Smooth muscle cell of the brain vasculature (primary cell): ENCODE results near the gene ZFYVE28.

ENCODE experiments used
- DNase-seq: peaks from one replicate; pipeline ENCODE4 v3.0.0-alpha.2; 2012; ENCODE audit warnings: low read depth, low spot score

The ZFYVE28 gene

DNA sequence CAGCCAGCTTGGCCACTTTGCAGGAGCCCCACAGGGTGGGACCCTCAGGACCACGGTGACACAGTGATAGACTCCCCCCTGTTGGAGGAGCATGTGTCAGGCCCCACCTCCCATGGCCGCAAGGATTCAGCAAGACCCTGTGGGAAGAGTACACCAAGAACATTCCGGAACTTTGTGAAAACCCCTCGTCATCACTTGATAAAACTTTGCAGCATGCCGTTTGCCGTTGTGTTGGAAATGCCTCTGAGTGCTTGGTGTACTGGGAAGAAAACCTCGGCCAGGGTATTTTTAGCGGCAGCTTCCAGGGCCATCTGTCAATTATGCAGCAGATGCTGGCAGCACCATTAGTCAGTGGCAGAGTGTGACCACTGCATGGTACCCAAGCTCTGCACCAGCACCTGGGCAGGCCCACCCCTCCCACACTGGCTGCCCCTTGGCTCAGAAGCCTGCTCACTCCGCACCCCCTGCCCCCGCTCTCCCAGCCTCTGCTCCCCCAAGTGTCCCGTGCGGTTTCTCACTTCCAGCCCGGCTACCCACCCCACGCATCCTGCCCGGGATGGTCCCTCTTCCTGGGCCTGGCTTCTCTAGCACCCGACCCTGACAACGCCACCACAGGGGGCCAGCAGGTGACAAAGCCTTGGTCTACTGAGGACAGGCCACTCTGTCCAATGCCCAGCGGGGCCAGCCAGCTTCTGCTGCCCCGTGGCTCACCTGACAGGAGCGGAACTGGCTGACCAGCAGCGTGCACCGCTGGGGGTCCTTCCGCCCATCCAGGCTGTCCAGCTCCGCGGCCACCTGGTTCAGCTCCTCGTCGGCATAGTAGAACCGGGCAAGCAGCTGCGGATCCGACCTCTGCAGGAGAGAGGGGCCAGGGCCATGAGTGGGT, 65.0 kb downstream of the ZFYVE28 start:
- DNase-seq = no peak

DNA sequence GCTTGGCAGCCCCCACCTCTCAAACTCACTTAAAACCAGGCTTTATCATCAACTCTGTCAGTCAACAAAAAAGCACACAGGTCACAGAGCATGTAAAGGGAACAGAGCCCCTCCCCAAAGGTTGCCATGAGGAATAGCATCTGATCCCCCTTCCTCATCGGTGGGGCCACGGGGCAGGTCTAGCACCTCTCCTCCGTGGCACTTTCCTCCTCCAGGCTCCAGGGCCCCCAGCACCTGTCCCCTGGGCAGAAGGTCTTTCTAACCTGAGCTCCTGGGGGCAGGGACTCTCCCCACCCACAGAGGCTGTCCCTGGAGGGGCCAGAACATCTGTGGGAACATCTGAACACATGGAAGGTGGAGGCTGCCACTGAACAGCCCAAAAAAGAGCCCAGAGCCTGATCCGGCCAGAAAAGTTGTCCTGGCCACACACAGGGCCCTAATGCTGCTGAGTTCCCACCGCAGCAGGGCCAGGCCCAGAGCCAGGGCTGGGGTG, 65.7 kb downstream of the ZFYVE28 start:
- no peak for DNase-seq

DNA sequence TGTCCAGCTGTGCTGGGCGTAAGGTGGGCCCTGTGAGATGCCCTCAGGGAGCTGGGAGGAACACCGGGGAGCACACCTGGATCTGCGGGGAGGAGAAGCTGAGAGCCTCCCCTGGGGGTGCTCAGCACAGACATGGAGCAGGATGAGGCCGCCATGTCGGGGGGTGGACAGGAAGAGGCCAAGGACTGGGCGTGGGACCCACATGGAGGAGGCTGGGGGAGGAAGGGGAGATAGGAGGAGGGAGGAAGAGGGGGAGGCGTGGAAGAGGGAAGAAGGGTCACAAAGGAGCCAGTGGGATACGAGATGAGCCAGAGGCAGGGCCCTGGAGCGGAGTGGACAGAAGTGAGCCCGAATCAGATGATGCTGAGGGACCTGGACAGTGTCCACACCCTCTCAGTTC, 66.3 kb downstream of the ZFYVE28 start:
- no peak for DNase-seq

DNA sequence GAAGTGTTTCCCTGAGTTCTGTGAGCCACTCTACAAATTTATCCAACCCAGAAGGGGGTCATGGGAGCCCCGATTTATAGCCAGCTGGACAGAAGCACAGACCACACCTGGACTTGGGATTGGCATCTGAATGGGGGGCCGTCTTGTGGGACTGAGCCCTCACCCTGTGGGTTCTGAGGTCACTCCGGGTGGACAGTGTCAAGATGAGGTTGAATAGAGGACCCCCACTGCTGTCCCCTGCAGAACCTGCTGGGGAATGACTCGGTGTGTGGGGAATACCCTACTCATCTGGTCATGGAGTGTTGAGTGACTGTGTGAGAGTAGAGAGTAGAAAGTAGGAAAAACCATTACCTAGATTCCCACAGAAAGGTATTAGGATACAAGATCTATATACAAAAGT, 67.5 kb downstream of the ZFYVE28 start:
- no peak for DNase-seq

DNA sequence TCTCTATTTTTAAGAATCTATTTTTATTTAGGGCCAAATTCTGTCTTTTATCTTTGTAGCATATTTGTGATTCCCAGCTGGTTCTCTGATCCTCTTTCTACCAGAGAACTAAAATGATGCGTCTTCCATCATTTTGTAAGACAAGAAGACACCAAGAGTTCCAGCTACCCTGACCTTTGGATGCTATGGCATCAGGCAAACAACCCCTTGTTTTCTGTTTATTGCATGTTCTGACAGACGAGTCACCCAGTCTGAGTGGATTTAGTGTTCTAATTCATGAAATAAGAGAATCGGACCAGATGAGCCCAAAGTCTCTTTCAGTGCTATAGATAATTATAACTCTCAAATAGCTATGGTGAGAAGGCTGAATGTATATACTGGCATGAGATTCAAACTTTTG, 69.7 kb downstream of the ZFYVE28 start:
- DNase-seq = no peak

DNA sequence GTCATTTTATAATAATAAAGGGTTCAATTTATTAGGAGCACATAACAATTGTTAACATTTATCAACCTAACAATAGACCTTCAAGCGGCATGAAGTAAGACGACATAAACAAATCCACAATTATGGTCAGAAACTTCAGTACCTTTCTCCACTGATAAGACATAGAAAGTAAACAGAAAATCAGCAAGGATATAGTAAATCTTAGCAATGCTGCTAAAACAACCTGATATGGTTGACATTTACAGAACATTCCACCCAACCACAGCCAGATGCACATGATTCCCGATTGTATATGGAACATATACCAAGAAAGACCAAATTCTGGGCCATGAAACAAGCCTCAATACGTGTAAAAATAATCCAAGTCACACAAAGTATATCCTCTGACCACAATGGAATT, 71.3 kb downstream of the ZFYVE28 start:
- no peak for DNase-seq

DNA sequence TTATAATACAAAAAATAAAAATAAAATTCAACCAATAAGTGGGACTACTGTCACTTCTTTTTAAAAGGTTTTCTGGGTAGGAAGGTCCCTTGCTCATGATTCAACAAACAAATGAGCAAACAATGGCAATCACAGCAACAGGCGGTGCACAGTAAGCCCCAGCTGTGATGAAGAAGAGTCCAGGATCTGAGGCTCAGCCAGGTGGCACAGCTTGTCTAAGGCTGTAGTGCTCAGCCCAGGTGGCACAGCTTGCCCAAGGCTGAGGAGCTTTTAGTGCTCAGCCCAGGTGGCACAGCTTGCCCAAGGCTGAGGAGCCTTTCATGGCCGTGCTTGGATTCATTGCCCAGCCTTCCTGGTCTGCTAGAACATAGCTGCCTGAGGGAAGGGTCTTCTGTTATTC, 75.0 kb downstream of the ZFYVE28 start:
- DNase-seq = no peak

DNA sequence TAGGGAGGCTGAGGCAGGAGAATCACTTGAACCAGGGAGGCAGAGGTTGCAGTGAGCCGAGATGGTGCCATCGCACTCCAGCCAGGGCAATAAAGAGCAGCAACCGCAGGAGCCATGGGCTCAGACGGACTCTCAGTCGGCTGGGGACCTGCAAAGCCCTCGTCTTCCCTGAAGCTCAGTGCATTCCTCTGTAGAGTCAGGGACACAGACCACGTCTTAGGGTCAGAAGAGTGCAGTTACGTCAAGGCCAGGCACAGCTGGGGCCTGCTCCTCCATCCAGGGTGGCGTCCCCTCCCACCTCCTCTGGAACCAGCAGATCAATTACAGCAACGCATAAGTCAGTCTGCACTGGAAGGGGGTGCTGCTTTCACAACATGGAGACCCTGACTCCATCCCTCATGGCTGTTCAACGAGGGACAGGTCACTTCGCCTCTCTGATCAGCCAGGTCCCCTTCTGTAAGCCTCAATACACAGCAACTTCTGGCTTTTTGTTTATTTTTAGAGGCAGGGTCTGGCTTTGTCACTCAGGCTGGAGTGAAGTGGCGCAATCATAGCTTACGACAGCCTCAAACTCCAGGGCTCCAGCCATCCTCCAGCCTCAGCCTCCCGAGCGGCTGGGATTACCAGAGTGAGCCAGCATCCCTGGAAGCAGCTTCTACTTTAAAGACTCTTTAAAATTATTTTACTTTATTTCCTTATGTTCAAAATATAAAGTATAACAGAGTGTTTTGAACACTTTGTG, 76.4 kb downstream of the ZFYVE28 start:
- DNase-seq = no peak

DNA sequence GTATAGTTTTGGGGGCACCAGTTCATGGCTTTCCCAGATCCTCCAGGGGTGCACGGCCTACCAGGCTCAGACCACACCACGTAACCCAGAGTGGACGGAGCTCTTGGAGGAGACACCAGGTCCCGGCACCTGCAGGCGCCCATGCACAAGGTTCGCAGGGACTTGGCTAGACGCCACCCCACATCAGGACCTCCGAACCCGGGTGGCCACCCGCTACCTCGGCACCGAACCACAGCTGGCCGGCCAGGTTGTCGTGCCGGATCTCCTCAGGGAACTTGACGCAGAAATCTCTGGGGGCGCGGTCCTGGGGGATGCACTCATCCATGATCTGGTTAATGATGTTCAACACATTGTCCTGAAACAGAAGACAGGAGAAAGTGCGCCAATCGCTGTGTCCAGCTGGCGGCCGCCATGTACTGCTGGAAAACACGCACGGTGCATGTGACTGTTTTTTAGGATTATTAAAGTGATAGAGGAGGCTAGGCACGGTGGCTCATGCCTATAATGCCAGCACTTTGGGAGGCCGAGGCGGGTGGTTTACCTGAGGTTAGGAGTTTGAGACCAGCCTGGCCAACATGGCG, 77.1 kb downstream of the ZFYVE28 start:
- DNase-seq = no peak

DNA sequence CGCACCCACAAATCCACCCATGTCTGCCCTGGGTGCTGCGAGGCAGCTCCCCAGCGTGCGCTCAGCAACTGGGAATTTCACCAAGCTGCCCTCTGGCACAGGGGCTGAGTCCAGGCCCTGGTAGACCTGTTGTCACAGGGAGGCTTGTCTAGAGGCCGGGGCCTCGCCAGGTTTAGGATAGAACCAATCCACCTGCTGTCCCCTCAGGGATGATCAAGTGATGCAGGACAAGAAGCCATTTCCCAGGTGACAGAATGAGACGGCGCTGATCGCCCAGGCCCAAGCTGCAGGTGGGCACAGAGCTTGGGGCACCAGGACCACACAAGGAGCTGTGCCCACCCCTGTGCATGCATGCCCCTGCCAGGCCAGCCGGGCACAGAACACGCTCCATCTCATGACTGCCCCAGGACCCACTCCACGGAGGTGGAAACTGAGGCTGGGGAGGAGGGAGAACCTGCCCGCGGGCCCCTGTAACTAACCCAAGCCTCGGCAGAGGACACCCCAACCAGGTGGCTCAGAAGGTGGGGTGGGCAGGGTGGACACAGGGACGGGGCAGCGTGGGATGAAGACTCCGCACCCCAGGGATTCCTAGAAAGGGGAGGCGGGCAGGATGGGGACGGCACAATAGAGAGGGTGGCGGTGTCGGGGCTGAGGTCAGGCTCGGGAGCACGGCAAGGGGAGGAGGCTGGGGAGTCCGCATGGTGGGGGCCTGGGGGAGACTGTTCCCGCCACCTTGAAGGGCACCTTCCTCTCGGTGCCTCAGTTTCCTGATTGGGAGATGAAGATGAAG, 78.0 kb downstream of the ZFYVE28 start:
- DNase-seq = no peak

DNA sequence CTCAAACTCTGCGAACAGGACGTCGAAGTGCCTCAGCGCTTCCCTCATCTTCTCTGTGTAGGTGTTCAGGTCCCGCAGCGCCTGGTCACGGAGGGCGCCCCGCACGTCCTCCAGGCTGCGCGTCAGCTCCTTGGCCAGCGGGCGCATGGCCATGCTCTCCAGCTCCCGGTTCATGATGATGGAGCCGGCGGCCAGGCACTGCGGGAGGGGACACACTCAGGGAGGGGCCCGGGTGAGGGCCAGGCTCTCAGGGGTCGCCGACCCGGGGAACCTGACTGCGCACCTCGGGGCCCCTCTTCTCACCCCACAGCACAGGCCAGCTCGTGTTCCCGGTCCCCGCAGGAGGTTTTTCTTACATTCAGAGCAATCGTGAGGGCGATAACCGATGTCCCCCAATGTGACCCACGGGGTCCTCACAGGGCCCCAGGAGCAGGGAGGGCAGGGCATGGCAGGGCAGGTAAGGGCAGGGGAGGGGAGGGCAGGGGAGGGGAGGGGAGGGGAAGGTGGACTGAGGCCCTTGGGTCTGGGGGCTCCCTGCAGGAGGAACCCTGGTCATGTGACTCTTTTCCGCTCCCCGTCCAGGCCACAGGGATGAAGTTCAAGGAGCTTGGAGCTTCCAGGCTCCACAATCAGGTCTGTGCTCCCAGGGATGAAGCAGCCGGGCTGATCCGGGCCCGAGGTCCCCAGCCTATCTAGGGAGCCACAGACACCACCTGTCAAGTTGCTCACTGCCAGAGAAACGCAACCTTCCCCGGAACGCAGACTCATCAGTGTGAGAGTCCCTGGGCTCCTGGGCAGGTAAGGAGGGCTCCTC, 78.8 kb downstream of the ZFYVE28 start:
- DNase-seq = no peak

DNA sequence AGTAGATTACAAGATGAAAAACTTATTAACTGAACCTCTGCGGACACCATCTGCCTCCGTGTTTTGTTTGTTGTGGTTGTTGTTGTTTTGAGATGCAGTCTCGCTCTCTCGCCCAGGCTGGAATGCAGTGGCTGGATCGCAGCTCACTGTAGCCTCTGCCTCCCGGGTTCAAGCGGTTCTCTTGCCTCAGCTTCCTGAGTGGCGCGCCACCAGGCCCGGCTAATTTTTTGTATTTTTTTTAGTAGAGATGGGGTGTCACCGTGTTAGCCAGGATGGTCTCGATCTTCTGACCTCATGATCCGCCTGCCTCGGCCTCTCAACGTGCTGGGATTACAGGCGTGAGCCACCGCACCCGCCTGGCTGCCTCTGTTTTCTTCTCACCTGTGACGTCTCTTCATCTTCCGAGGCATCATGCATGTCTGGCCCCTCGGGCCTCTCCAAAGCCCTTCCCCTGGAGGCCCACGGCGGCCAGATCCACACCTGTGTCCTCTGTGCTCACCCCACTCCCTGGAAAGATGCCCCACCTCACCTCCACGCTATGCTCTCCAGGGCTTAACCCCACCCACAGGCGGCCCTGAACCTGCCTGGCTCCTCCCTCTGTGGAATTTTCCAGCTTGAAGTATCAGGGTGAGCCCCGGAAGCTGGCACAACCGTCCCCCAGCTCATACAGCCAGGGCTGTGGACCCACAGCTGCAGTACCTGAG, 79.5 kb downstream of the ZFYVE28 start:
- DNase-seq = no peak

DNA sequence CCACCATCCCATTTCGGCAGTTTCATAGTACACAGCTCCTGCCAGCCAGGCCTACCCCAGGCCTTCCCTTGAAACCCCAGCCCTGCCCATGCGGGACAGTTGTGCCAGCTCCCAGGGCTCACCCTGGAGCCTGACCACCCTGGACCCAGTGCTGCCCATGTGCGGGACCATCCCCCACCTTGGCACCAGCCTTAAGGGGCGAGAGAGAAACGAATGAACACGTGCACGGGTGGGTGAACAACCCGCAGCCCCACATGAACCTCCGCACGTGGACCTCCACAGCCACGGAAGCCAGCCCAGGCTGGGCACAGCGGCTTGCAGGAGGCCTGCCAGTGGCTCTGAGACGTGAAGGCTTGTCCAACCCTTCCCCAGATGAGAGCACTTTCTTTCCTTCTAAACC, 80.5 kb downstream of the ZFYVE28 start:
- DNase-seq = no peak

DNA sequence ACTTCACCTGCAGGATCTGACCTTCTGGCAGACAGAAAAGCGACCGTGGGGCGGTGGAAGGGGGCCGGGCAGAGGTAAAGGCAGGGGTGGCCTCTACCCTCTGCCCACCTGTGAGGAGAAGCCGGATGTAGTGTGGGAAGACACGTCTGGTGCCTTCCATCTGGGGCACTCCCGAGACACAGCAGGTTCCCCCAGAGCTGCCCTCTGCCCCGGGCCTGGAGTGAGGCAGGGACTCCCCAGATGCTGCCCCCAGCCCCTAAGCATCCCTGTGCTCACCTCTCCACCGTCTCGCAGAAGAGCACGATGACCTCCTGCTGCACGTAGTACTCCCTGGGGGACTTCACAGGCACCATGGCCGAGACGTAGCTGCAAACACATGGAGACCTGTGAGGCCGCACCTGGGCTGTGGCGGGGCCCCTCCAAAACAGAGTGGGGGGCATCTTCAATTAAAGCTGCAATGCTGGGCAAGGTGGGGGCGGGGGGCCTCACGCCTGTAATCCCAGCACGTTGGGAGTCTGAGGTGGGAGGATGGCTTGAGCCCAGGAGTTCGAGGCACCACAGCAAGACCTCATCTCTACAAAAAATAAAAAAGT, 81.2 kb downstream of the ZFYVE28 start:
- no peak for DNase-seq

DNA sequence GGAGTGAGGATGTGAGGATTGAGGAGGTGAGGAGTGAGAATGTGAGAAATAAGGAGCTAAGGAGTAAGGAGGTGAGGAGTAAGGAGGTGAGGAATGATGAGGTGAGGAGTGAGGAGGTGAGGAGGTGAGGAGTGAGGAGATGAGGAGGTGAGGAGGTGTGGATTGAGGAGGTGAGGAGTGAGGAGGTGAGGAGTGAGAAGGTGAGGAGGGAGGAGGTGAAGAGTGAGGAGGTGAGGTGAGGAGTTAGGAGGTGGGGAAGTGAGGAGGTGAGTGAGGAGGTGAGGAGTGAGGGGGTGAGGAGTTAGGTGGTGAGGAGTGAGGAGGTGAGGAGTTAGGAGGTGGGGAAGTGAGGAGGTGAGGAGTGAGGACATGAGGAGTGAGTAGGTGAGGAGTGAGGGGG, 81.8 kb downstream of the ZFYVE28 start:
- DNase-seq = no peak

DNA sequence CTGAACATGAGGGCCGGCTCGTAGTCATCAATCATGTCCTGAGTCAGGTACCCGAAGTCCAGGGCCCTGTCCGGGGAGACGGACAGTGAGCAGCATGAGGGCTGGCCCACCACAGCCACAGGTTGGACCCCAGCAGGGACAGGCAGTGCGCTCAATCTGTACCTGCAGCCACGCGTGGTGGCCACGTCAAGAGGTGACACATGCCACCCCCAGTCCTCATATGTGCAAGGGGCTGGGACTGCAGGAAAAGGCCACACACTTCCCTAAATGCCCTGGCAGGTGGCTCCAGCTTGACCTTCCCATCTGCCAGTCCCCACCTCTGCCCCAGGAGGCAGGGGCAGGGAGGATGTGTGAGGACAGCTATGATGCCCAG, 82.7 kb downstream of the ZFYVE28 start:
- no peak for DNase-seq

DNA sequence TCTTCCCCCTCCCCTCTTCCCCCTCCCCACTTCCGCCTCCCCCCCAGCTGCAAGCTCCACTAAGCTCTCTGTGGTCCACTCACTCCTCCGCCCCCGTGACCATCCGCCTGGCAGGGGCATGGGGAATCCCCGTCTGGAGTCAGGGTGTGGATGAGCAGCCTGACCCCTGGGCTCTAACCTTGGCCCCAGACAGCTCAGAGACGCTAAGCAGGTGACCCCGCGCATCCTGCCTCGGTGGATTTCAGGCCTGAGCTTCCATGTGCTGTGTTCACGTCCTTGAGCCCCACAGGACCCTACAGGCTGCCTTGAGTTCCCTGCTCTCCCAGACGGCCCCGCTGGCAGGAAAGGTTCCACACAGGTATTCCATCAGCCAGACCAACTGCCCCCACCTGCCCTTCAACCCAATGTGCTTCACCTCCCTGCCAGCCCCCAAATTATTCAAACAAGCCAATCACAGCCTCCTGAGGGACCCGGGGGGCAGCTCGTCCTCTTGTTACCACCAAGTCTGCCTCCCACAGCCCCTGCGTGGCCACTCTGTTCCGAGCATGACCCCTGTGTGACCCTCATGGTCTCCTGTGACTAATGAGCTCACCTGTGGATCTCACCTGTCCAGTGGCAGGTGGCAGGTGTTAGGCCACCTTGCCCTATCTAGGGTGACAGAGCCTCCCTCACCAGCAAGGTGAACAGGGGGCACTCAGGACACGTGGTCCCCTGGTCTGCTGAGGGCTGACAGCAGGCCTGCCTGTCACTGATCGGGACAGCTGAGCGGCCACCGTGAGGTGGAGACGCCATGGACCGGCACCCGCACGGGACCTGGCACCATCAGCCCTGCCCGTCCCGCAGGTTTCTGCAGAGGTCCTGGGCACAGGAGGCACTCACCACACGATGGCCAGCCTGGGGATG, 83.4 kb downstream of the ZFYVE28 start:
- DNase-seq = no peak

DNA sequence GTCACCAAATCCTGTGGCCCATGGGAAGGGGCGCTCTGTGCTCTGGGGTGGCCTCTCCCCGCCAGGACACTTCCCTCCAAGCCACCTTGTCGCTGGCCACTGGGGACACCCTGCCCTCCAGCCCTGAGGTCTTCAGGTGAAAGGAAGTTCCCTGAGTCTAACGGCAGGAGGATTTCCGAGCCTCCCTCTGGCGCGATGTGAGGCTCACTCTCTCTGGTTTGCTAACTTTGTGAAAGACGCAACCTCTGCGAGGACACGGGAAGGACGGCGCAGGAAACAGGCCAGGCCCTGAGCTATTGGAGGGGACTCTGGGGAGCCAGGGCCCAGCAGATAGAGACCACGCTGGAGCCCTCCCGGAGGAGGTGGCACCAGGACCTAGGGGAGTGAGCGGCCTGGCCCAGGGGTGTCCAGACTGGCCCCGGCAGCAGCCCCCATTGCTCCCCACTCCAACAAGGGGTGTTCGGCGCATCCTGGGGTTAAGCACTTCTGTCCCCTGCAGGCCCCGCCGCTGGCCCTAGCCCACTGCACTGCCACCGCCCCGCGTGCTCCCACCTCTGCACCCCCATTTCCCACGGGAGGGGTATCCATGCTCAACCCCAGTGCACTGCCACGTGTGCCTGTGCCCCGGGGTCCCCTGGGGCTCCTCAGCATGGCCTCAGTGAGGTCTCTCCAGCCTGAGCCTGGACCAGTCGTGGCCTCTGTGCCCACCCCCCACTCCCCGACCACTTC, 84.4 kb downstream of the ZFYVE28 start:
- DNase-seq = no peak
